H1 (cell line): ENCODE results near the gene RBMS1. TPM values are rescaled to one million over a fixed set of nuclear protein-coding genes. Genes with fewer than 3 reads are reported as not detected.

ENCODE experiments used
- CTCF ChIA-PET: fragments of 300-600 bp; sonication (Branson Sonifier 250); formaldehyde crosslinking; loops from one replicate; lab custom pipeline; 2021; ENCODE audit not compliant: partially characterized antibody; lab: Charles Lee
- POLR2A ChIA-PET: fragments of 300-600 bp; sonication (Branson Sonifier 250); formaldehyde crosslinking; loops from one replicate; lab custom pipeline; 2021; ENCODE audit warnings: inconsistent platforms; ENCODE audit not compliant: partially characterized antibody; lab: Charles Lee
- DNase-seq, 2 experiments: peaks; one replicate each; pipeline versions ENCODE4 v3.0.0 to v3.0.0-alpha.2; 2010 to 2022; ENCODE audit warnings: low spot score in 2 of 2, low read depth in 1 of 2, mixed read lengths in 1 of 2
- FAIRE-seq: peaks from 2 replicates; lab custom pipeline; 2011; peaks lifted over from hg19 to GRCh38; lab: Jason Lieb, UNC
- H2AFZ ChIP-seq: 2 replicates; pipeline ENCODE4 v1.8.1; 2012; ENCODE audit warnings: low read length, inconsistent platforms
- H2AK5ac ChIP-seq: 2 replicates; pipeline ENCODE4 v1.6.1; 2013; ENCODE audit warnings: low read depth, low read length
- H2BK120ac ChIP-seq: replicated peaks from 2 replicates; pipeline ENCODE3; 2013; ENCODE audit warnings: low read depth, low read length, inconsistent platforms
- H2BK12ac ChIP-seq: 2 replicates; pipeline ENCODE4 v1.6.1; 2013; ENCODE audit warnings: low read depth, low read length
- H2BK15ac ChIP-seq: 2 replicates; pipeline ENCODE4 v1.6.1; 2013; ENCODE audit warnings: low read length
- H2BK20ac ChIP-seq: 2 replicates; pipeline ENCODE4 v1.6.1; 2013; ENCODE audit warnings: low read length
- H2BK5ac ChIP-seq: 2 replicates; pipeline ENCODE4 v1.6.1; 2013; ENCODE audit warnings: low read depth, low read length
- H3K14ac ChIP-seq: 2 replicates; pipeline ENCODE4 v1.6.1; 2013; ENCODE audit warnings: inconsistent platforms; ENCODE audit not compliant: insufficient read length
- H3K18ac ChIP-seq: 2 replicates; pipeline ENCODE4 v1.6.1; 2013; ENCODE audit warnings: low read length; ENCODE audit errors: extremely low read depth
- H3K23ac ChIP-seq: 2 replicates; pipeline ENCODE4 v1.6.1; 2013; ENCODE audit warnings: inconsistent platforms; ENCODE audit not compliant: insufficient read length
- H3K23me2 ChIP-seq: 2 replicates; pipeline ENCODE4 v1.6.1; 2013; ENCODE audit warnings: low read depth, low read length
- H3K27ac ChIP-seq: 2 replicates; pipeline ENCODE4 v1.6.1; 2011; ENCODE audit warnings: low read depth, low read length, inconsistent platforms
- H3K27me3 ChIP-seq, 4 experiments: replicated peaks in 1 of 4; 1 replicate in 1 of 4; 2 replicates in 3 of 4; pipeline versions ENCODE4 v1.6.1 to v1.8.1; 2011 to 2013; ENCODE audit warnings: low read length in 3 of 4, mild to moderate bottlenecking in 3 of 4, inconsistent platforms in 2 of 4, mixed read lengths in 2 of 4, moderate library complexity in 1 of 4; ENCODE audit not compliant: control insufficient read depth in 3 of 4, insufficient read depth in 3 of 4; ENCODE audit errors: extremely low read depth in 1 of 4
- H3K36me3 ChIP-seq, 4 experiments: 2 replicates each; pipeline versions ENCODE4 v1.6.1 to v1.8.1; 2011 to 2013; ENCODE audit warnings: mild to moderate bottlenecking in 4 of 4, low read length in 3 of 4, moderate library complexity in 2 of 4, control low read depth in 1 of 4, inconsistent platforms in 1 of 4; ENCODE audit not compliant: insufficient read depth in 4 of 4, control insufficient read depth in 2 of 4
- H3K4ac ChIP-seq: replicated peaks from 2 replicates; pipeline ENCODE3; 2013; ENCODE audit warnings: low read length, low read depth, mixed read lengths, inconsistent platforms; ENCODE audit not compliant: insufficient read length
- H3K4me1 ChIP-seq, 4 experiments: replicated peaks in 1 of 4; 1 replicate in 1 of 4; 2 replicates in 3 of 4; pipeline versions ENCODE4 v1.6.1 to v1.8.1; 2011 to 2013; ENCODE audit warnings: low read length in 3 of 4, inconsistent platforms in 2 of 4, mixed read lengths in 1 of 4; ENCODE audit not compliant: insufficient read depth in 4 of 4, control insufficient read depth in 3 of 4
- H3K4me2 ChIP-seq, 2 experiments: 2 replicates each; pipeline versions ENCODE4 v1.6.1 to v1.8.1; 2011 to 2013; ENCODE audit warnings: low read depth in 2 of 2, low read length in 2 of 2, control low read depth in 1 of 2, inconsistent platforms in 1 of 2, mild to moderate bottlenecking in 1 of 2; ENCODE audit not compliant: insufficient read depth in 1 of 2
- H3K4me3 ChIP-seq, 4 experiments: fragments of 200-600, 300-600 bp in 1 of 4; sonication (generic), shearing (Covaris generic), sonication (Bioruptor Twin) in 1 of 4; 2 replicates each; pipeline versions ENCODE4 v1.5.1 to v1.8.1; 2011 to 2016; ENCODE audit warnings: low read length in 4 of 4, low read depth in 3 of 4, control low read depth in 2 of 4, inconsistent platforms in 2 of 4, mild to moderate bottlenecking in 2 of 4, mixed read lengths in 1 of 4, moderate library complexity in 1 of 4; ENCODE audit not compliant: insufficient read depth in 2 of 4; ENCODE audit errors: extremely low read depth in 1 of 4
- H3K56ac ChIP-seq: replicated peaks from 2 replicates; pipeline ENCODE3; 2013; ENCODE audit warnings: low read depth, mild to moderate bottlenecking, mixed read lengths, low read length, inconsistent platforms; ENCODE audit not compliant: insufficient read length
- H3K79me1 ChIP-seq: 2 replicates; pipeline ENCODE4 v1.6.1; 2013; ENCODE audit warnings: low read depth, low read length, control low read depth
- H3K79me2 ChIP-seq, 2 experiments: 2 replicates each; pipeline versions ENCODE4 v1.6.1 to v1.8.1; 2012 to 2013; ENCODE audit warnings: low read length in 2 of 2, mild to moderate bottlenecking in 2 of 2, inconsistent platforms in 1 of 2; ENCODE audit not compliant: insufficient read depth in 2 of 2, control insufficient read depth in 1 of 2
- H3K9ac ChIP-seq, 4 experiments: replicated peaks in 1 of 4; 1 replicate in 1 of 4; 2 replicates in 3 of 4; pipeline versions ENCODE4 v1.6.1 to v1.8.1; 2011 to 2013; ENCODE audit warnings: low read depth in 3 of 4, low read length in 3 of 4, control low read depth in 2 of 4, mild to moderate bottlenecking in 2 of 4, moderate library complexity in 2 of 4, inconsistent platforms in 1 of 4; ENCODE audit errors: extremely low read depth in 1 of 4
- H3K9me3 ChIP-seq, 2 experiments: 2 replicates each; pipeline versions ENCODE4 v1.6.1 to v1.8.1; 2012 to 2013; ENCODE audit warnings: mild to moderate bottlenecking in 2 of 2, moderate library complexity in 2 of 2, control low read depth in 1 of 2, inconsistent platforms in 1 of 2, low read depth in 1 of 2, low read length in 1 of 2, mixed read lengths in 1 of 2; ENCODE audit not compliant: insufficient read depth in 2 of 2
- H4K20me1 ChIP-seq, 2 experiments: replicated peaks in 1 of 2; 2 replicates each; pipeline versions ENCODE3 to v1.8.1; 2011 to 2013; ENCODE audit warnings: inconsistent platforms in 2 of 2, low read length in 2 of 2, mild to moderate bottlenecking in 1 of 2; ENCODE audit not compliant: insufficient read depth in 2 of 2, control insufficient read depth in 1 of 2
- H4K5ac ChIP-seq: 2 replicates; pipeline ENCODE4 v1.6.1; 2013; ENCODE audit warnings: low read length, low read depth, mixed read lengths, inconsistent platforms; ENCODE audit not compliant: insufficient read length
- H4K8ac ChIP-seq: 2 replicates; pipeline ENCODE4 v1.8.0; 2013; ENCODE audit warnings: mild to moderate bottlenecking, moderate library complexity, low read length, inconsistent platforms; ENCODE audit not compliant: insufficient read depth; ENCODE audit errors: extremely low read depth
- H4K91ac ChIP-seq: replicated peaks from 2 replicates; pipeline ENCODE3; 2013; ENCODE audit warnings: low read length, mixed read lengths, inconsistent platforms; ENCODE audit not compliant: insufficient read length
- ASH2L ChIP-seq: fragments of 200-600, 300-600 bp; sonication (generic); IDR thresholded peaks from one replicate; pipeline ENCODE4 v1.7.1; 2017; ENCODE audit warnings: low read length
- EGR1 ChIP-seq: IDR thresholded peaks from 2 replicates; pipeline ENCODE4 v1.6.1; 2011; ENCODE audit warnings: low read depth, low read length, borderline replicate concordance
- EZH2 ChIP-seq: fragments of 200-600 bp; sonication (generic); IDR thresholded peaks from 2 replicates; pipeline ENCODE4 v1.7.1; 2012; ENCODE audit warnings: low read depth, mild to moderate bottlenecking, moderate library complexity, low read length, inconsistent platforms; ENCODE audit not compliant: severe bottlenecking
- FOSL1 ChIP-seq: IDR thresholded peaks from 2 replicates; pipeline ENCODE4 v1.6.1; 2011; ENCODE audit warnings: mild to moderate bottlenecking, low read depth, low read length, moderate library complexity; ENCODE audit not compliant: insufficient read depth
- HDAC2 ChIP-seq, 2 experiments: fragments of 300-600 bp in 1 of 2; sonication (generic) in 1 of 2; IDR thresholded peaks; 2 replicates each; pipeline ENCODE4 v1.6.1; 2011 to 2012; ENCODE audit warnings: low read depth in 2 of 2, low read length in 2 of 2, mild to moderate bottlenecking in 2 of 2, moderate library complexity in 2 of 2, borderline replicate concordance in 1 of 2, inconsistent platforms in 1 of 2
- SIN3A ChIP-seq, 2 experiments: IDR thresholded peaks in 1 of 2; conservative IDR thresholded peaks in 1 of 2; 2 replicates each; pipeline ENCODE4 v1.6.1; 2011 to 2012; ENCODE audit warnings: low read length in 2 of 2, improper control_type of control experiment in 1 of 2, low read depth in 1 of 2, mild to moderate bottlenecking in 1 of 2
- TAF7 ChIP-seq: optimal IDR thresholded peaks from 2 replicates; pipeline ENCODE3; 2011; ENCODE audit warnings: low read depth, mild to moderate bottlenecking, inconsistent platforms, low read length, moderate library complexity, borderline replicate concordance
- WGBS, 2 experiments: shearing (Covaris generic) in 1 of 2; methylation state at CpG; one replicate each; pipeline versions ENCODE4 v1.1.6 to v1.1.7; 2013 to 2015; ENCODE audit warnings: low lambda C conversion rate in 2 of 2, mixed read lengths in 2 of 2, inconsistent platforms in 1 of 2, low coverage in 1 of 2, missing lambda C conversion rate in 1 of 2; ENCODE audit not compliant: insufficient replicate concordance in 2 of 2, insufficient coverage in 1 of 2, insufficient read length in 1 of 2; ENCODE audit errors: extremely low coverage in 1 of 2, missing lambda C conversion rate in 1 of 2; 5-methylcytosine and 5-hydroxymethylcytosine counted together
- long read RNA-seq, 2 experiments: library from RNA in 1 of 2; library from capped mRNA in 1 of 2; stranded (forward); transcript quantifications; one replicate each; pipeline ENCODE4 v2.0.0, GENCODE V29; 2021; ENCODE audit warnings: inconsistent platforms in 1 of 2
- polyA minus RNA-seq, 3 experiments: library from RNA; depleted of rRNA, polyadenylated mRNA; stranded (reverse); fragments of >200 nt; gene quantifications; 1 replicate in 2 of 3; 2 replicates in 1 of 3; pipeline ENCODE4 v1.2.3, GENCODE V29; 2011
- polyA plus RNA-seq, 7 experiments: library from polyadenylated mRNA; depleted of rRNA in 3 of 7; stranded (reverse) in 5 of 7; unstranded in 2 of 7; fragments of >200 nt in 5 of 7; fragments of 200-250 nt in 2 of 7; gene quantifications; 1 replicate in 5 of 7; 2 replicates in 1 of 7; 4 replicates in 1 of 7; pipeline versions ENCODE4 v1.2.1 to v1.2.3, GENCODE V29; 2011 to 2013; ENCODE audit warnings: missing spikeins in 2 of 7, mixed read lengths in 2 of 7
- total RNA-seq: library from RNA; stranded (reverse); fragmentation: NEBNext Ultra II Directional; extraction: Animal tissue kit (Norgen Biotek cat#: 25700); gene quantifications from 2 replicates; pipeline ENCODE4 v1.2.1, GENCODE V29; 2021

Gene RBMS1
- total RNA-seq (57.0 and 60.0 TPM in 2 replicates), polyA plus RNA-seq (2011; rRNA removed) (37.3 and 53.7 TPM in 2 replicates), polyA minus RNA-seq (2011; rRNA and poly(A)+ RNA removed) (87.8 and 88.3 TPM in 2 replicates)
- 44.9 TPM for polyA plus RNA-seq (2011; cell fraction: cytosol; rRNA removed)
- polyA plus RNA-seq (2011; cell fraction: nucleus; rRNA removed): 79.2 TPM
- 37.4 to 53.8 TPM (median 42.8 TPM) in 4 replicates for polyA plus RNA-seq (2012, experiment 1 of 2)
- 5.5 TPM for polyA plus RNA-seq (2012, experiment 2 of 2)
- 103 TPM for polyA plus RNA-seq (2013, experiment 1 of 2)
- polyA plus RNA-seq (2013, experiment 2 of 2): 90.3 TPM
- polyA minus RNA-seq (2011; cell fraction: cytosol; rRNA and poly(A)+ RNA removed): 42.3 TPM
- polyA minus RNA-seq (2011; cell fraction: nucleus; rRNA and poly(A)+ RNA removed): 108 TPM
- long read RNA-seq, experiment 1, partial matches to known transcripts: 4 of 48 reads
- long read RNA-seq, experiment 1, other reads (novel, unspliced or antisense): 43 of 48 reads
- long read RNA-seq, experiment 2, full-length matches to known transcripts: 2 of 38 reads
- long read RNA-seq, experiment 2, partial matches to known transcripts: 27 of 38 reads
- long read RNA-seq, experiment 2, other reads (novel, unspliced or antisense): 9 of 38 reads

GRCh38 chr2:160493227-160494028 is at the start of gene RBMS1:
RBMS1 (minus strand) TSS chr2:160493807; CDS start chr2:160493363, 444 bp downstream.
- H4K5ac ChIP-seq: peak within 1 kb of the TSS; percentile 86
- H3K4me3 ChIP-seq: peak within 1 kb of the TSS; percentile 76 to 99 (median 78)
- H2BK120ac ChIP-seq: no peak within 1 kb of the TSS
- H3K4ac ChIP-seq: peak within 1 kb of the TSS; percentile 65
- no peaks in the 10 kb centered on the region; a peak in 1 of 8 replicates for H3K36me3 ChIP-seq
- H3K4me2 ChIP-seq: peak within 1 kb of the TSS; percentile 77 to 95
- FAIRE-seq (no peak), DNase-seq (peak in 1 of 2 experiments; percentile 78)
- peak within 1 kb of the TSS; percentile 65; the same call in 1 of the 2 replicates for H2BK15ac ChIP-seq
- H3K9me3 ChIP-seq: no peaks in the 10 kb centered on the region
- ChIA-PET CTCF (interaction anchor here (1.4 to 1.5 kb wide), 2 partner anchors 11 to 20 kb away, joined by 3 read pairs; no protein-coding TSS in a partner anchor), POLR2A (interaction anchor here (0.7 to 2.9 kb wide), 4 partner anchors 17 to 147 kb away, joined by 3 to 11 read pairs (median 4); no protein-coding TSS in a partner anchor)
- H3K23ac ChIP-seq: no peak within 1 kb of the TSS
- H3K9ac ChIP-seq: peak within 1 kb of the TSS; percentile 64 to 79 (median 75)
- H3K14ac ChIP-seq: no peak within 1 kb of the TSS
- peak within 1 kb of the TSS; percentile 46; the same call in 1 of the 2 replicates for H2AFZ ChIP-seq
- peak within 1 kb of the TSS; percentile 84; the same call in 1 of the 2 replicates for H3K18ac ChIP-seq
- peak within 1 kb of the TSS; percentile 85 for H2BK5ac ChIP-seq
- no peaks in the 10 kb centered on the region for H3K79me1 ChIP-seq
- H2AK5ac ChIP-seq: no peak within 1 kb of the TSS
- peak within 1 kb of the TSS; percentile 91 for H4K91ac ChIP-seq
- H3K27ac ChIP-seq: peak within 1 kb of the TSS; percentile 69; the same call in 1 of the 2 replicates
- H3K4me1 ChIP-seq: peaks cover 0 to 7% (median 4%) of the 10 kb centered on the region in 4 experiments; a peak in 4 of 7 replicates
- peak within 1 kb of the TSS; percentile 93 for H4K8ac ChIP-seq
- WGBS, 2 experiments: 1% methylated on average over 25 of the region's 66 CpGs; no CpG with 5 or more reads in 1 of the 2 experiments
- H3K23me2 ChIP-seq: peaks cover 7% of the 10 kb centered on the region
- peak within 1 kb of the TSS; percentile 72 for H2BK12ac ChIP-seq
- H3K56ac ChIP-seq: peak within 1 kb of the TSS; percentile 92
- no peaks in the 10 kb centered on the region for H3K27me3 ChIP-seq
- H2BK20ac ChIP-seq: no peak within 1 kb of the TSS
- H4K20me1 ChIP-seq: no peaks in the 10 kb centered on the region
- peaks cover 0 to 41% of the 10 kb centered on the region in 2 experiments; a peak in 3 of 4 replicates for H3K79me2 ChIP-seq
- TF ChIP-seq EGR1 (no peak), HDAC2 (IDR thresholded peaks at IDR 0.05; ENCODE audit: borderline replicate concordance in 1 of 2, low read depth in 2 of 2, low read length in 2 of 2) (no peak), EZH2 (no peak), ASH2L (peak; percentile 92), SIN3A (conservative IDR thresholded peaks at IDR 0.05 in 1 of 2, IDR thresholded peaks at IDR 0.05 in 1 of 2; ENCODE audit: low read depth in 1 of 2, low read length in 2 of 2) (peak in 1 of 2 experiments; percentile 24; a peak in 1 of 4 replicates), TAF7 (peak; percentile 52), FOSL1 (no peak)
